ENCODE results near the gene ABCB8. TPM values are rescaled to one million over a fixed set of nuclear protein-coding genes. Genes with fewer than 3 reads are reported as not detected.

Gene ABCB8
- total and polyA plus RNA-seq, 9 of the 15 experiments (the other 6 are each of a cell fraction or from before 2014, with no cell fraction given) = 7.6 to 106 (median 36.3) TPM

- Histone ChIP-seq H3K4me2 (ENCODE audit: insufficient read depth, low read length) (peak overlapping the region; percentile 97; the same call in 1 of the 2 replicates), H3K4me3 (no peak overlapping the region), H3K9ac (ENCODE audit: insufficient read depth in 1 of 2, low read depth in 2 of 2, low read length in 2 of 2) (peak overlapping the region in 1 of 2 experiments; percentile 84; a peak in 2 of 4 replicates), H3K4me1 (replicated peaks in 1 of 2; ENCODE audit: control insufficient read depth in 2 of 2, insufficient read depth in 2 of 2, low read length in 2 of 2) (peaks cover 32 to 87% of the 10 kb centered on the region in 2 experiments), H3K79me2 (ENCODE audit: control insufficient read depth, insufficient read depth, low read length) (peaks cover 46% of the 10 kb centered on the region), H3K9me3 (replicated peaks; ENCODE audit: control insufficient read depth, insufficient read depth, low read depth, low read length) (no peaks in the 10 kb centered on the region), H3K9me1 (ENCODE audit: control insufficient read depth, insufficient read depth, low read length) (no peaks in the 10 kb centered on the region), H4K20me1 (replicated peaks; ENCODE audit: control insufficient read depth, insufficient read depth, low read length) (peaks cover 5% of the 10 kb centered on the region), H3K27ac (ENCODE audit: extremely low read depth, low read depth, low read length) (peak overlapping the region; percentile 1; the same call in 1 of the 3 replicates), H2AFZ (ENCODE audit: low read depth, low read length) (no peak overlapping the region), H3K36me3 (ENCODE audit: control insufficient read depth, insufficient read depth, low read length) (peaks cover 73% of the 10 kb centered on the region), H3K27me3 (ENCODE audit: control insufficient read depth in 2 of 2, insufficient read depth in 2 of 2, low read length in 2 of 2) (no peaks in the 10 kb centered on the region)
- ChIA-PET CTCF (ENCODE audit: low intra/inter-chr PET ratio) (no interaction called here), POLR2A (interaction anchor here (0.6 to 2.8 kb wide), 9 partner anchors 10 to 110 kb away, joined by 3 to 18 read pairs (median 4); partner anchors contain the start of gene ASIC3)
- ATAC-seq (no peak), FAIRE-seq (no peak), DNase-seq (ENCODE audit: extremely low read depth in 1 of 4, low spot score in 3 of 4) (peak in 1 of 4 experiments; percentile 73)
- 58% methylated on average over 22 of the region's 22 CpGs for WGBS (ENCODE audit: insufficient coverage, low coverage, missing lambda C conversion rate)
- intact Hi-C loops (cut with micrococcal nuclease) = no loop called here
- in situ Hi-C loops (cut with MboI) = no loop called here
- no TSS peak for BruUV-seq (replicated peaks)
- TF ChIP-seq MAX (CRISPR knock-in tag; IDR thresholded peaks at IDR 0.05) (peak; percentile 40; the same call in 1 of the 2 replicates), LEF1 (IDR thresholded peaks at IDR 0.05) (peak; percentile 46; the same call in 1 of the 2 replicates), CEBPZ (IDR thresholded peaks at IDR 0.05; ENCODE audit: borderline replicate concordance, low read depth, low read length) (no peak), PHB (CRISPR knock-in tag; IDR thresholded peaks at IDR 0.05) (peak; percentile 73; the same call in 1 of the 2 replicates), REST (IDR thresholded peaks at IDR 0.05; ENCODE audit: borderline replicate concordance) (peak; percentile 14; the same call in 1 of the 2 replicates), REST (CRISPR knock-in tag; IDR thresholded peaks at IDR 0.05; ENCODE audit: low read depth) (no peak), ZBED1 (IDR thresholded peaks at IDR 0.05) (0 out of 2 replicates have a peak, but pooled peaks have one; percentile 41), L3MBTL2 (IDR thresholded peaks at IDR 0.05) (0 out of 2 replicates have a peak, but pooled peaks have one; percentile 10)
Observed at GRCh38 chr7:151078233-151079040, 50.2 kb downstream of the ABCB8 start.

Measured in K562 (cell line).